Measurements from ENCODE around the gene SLC37A4.
"Not testable (repeated sequence)": the region's sequence is repeated elsewhere in the genome, so short reads cannot be mapped to it uniquely, and the experiment has no call there.

The SLC37A4 gene

DNA sequence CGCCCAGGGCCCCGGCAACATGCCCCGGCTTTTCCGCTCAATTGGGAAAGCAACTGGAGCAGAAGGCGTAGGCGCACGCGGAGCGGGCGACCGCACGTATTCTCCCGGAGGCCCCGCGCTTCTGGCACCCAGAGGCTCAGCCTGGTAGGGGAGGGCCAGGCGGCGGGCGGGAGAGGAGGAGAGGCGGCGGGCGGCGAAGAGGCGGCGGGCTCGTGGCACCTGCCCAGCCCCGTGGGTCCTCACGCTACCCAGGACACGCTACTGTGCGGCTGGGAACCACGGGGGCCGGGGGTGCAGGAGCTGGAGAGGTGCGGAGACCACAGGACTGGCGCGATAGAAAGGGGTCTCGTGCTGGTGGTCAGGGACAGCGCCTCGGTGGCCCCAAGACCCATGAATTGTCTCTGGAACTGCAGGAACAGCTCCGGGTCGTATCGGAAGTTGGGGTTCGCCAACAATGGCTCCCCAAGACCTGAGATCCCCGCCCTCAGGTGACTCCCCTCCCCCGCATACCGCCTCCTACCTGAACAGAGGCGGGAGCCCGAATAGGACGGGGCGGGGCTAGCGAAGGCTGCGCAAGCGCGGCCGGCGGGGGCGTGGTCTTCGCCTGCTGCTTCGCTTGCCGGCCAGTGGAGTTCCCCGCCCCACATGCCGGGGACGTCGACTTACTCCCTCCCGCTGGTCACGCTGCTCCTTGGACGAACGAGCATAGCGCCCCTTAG, at the start of gene SLC37A4:
Gene SLC37A4 (minus strand): TSS at position 549 of the 719 bp plus-strand sequence.
- ATAC-seq = peak; percentile 85
- peak within 1 kb of the TSS; percentile 77 to 91 for H3K4me3 Mint-ChIP-seq
- DNase-seq = peak; percentile 99
- H3K4me1 Mint-ChIP-seq = peaks cover 46% of the 10 kb centered on the region
- H3K27me3 Mint-ChIP-seq = no peaks in the 10 kb centered on the region
- H3K27ac Mint-ChIP-seq = peak within 1 kb of the TSS; percentile 42 to 66
- H3K9me3 Mint-ChIP-seq = no peaks in the 10 kb centered on the region

DNA sequence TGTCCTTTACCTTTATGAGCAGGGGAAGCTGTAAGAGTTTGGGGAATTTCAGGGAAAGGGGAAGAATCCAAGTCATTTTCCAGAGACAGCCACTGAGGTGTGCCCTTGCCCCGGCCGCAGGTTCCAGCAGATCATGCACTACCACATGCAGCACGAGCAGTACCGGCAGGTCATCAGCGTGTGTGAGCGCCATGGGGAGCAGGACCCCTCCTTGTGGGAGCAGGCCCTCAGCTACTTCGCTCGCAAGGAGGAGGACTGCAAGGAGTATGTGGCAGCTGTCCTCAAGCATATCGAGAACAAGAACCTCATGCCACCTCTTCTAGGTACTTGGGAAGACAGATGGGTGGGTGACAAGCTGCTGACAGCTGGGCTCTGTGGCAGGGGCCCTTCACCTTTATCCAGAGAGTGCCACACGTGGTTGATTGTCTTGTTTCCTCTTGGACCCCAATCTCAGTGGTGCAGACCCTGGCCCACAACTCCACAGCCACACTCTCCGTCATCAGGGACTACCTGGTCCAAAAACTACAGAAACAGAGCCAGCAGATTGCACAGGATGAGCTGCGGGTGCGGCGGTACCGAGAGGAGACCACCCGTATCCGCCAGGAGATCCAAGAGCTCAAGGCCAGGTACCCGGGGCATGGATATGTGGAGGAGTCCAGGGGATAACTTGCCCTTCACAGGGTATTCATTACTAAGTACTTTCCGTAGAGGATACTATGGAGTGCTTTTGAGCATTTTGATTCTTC, 48.2 kb upstream of the SLC37A4 start:
- H3K4me3 Mint-ChIP-seq = no peak overlapping the region
- no peak for ATAC-seq
- H3K27me3 Mint-ChIP-seq = no peaks in the 10 kb centered on the region
- H3K9me3 Mint-ChIP-seq = no peaks in the 10 kb centered on the region
- no peak for DNase-seq
- no peaks in the 10 kb centered on the region for H3K4me1 Mint-ChIP-seq
- H3K27ac Mint-ChIP-seq = peak overlapping the region in 1 of 2 donors; percentile 38

GRCh38 chr11:119077839-119078238, 47.2 kb upstream of the SLC37A4 start:
- no peak for DNase-seq
- Mint-ChIP-seq H3K9me3 (no peaks in the 10 kb centered on the region), H3K27ac (no peak overlapping the region), H3K27me3 (no peaks in the 10 kb centered on the region), H3K4me3 (no peak overlapping the region), H3K4me1 (no peaks in the 10 kb centered on the region)
- ATAC-seq = no peak

DNA sequence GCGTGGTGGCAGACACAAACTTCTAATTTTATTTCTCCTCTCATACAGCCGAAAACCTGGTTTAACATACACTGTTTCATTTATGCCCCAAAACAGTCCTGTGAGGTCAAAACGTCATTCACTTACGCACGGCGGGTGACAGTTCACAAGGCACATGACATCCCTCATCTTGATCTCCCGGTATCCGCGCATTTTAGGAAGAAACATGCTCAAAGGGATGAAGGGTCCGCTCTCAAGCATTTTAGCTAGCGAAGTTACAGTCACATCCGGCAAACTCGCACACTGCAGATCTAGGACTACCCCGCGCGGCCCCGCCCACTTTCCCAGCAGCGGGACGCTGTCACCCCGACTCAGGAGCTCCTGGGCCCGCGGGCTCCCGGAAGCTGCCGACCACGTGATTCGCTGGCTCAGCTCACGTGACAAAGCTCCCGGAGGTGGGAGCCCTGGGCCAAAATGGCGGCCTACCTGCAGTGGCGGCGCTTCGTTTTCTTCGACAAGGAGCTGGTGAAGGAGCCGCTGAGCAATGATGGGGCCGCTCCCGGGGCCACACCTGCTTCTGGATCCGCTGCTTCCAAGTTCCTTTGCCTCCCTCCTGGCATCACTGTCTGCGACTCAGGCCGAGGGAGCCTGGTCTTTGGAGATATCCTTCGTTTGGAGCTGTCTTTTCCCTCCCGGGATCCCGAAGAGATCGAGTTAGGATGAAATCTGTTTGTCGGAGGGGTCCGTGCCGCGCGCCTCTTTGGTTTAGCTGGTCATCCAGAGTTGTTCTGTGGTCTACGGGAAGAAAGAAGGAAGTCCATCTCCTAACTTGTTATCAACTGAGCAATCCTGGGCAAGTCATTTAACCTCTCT, 36.9 kb upstream of the SLC37A4 start, which contains the start of gene VPS11:
Gene VPS11 (plus strand): TSS at position 448 of the 852 bp plus-strand sequence. CDS start 6 bp downstream, at position 454.
- H3K27me3 Mint-ChIP-seq = no peaks in the 10 kb centered on the region
- no peaks in the 10 kb centered on the region for H3K9me3 Mint-ChIP-seq
- H3K4me1 Mint-ChIP-seq = peaks cover 40% of the 10 kb centered on the region
- peak within 1 kb of the TSS; percentile 91 to 95 for H3K4me3 Mint-ChIP-seq
- peak within 1 kb of the TSS; percentile 95 to 96 for H3K27ac Mint-ChIP-seq
- peak; percentile 99 for ATAC-seq
- DNase-seq = peak; percentile 94 to 98

DNA sequence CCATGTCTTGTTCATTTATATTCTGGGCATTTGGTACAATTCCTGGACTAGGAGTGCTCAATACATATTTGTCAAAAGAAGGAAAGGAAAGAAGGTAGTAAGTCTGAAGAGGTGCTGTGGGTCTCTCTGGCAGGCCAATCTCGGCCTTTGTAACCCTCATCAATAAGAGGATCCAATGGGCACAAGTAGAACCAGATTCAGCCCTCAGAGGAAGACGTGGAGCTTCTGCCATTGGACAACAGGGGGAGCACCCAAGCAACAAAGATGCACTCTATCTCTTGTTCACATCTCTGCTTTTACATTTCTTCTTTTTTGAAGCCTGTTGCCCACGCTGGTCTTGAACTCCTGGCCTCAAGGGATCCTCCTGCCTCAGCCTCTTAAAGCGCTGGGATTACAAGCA, 34.7 kb upstream of the SLC37A4 start:
- Mint-ChIP-seq H3K27me3 (no peaks in the 10 kb centered on the region), H3K9me3 (no peaks in the 10 kb centered on the region), H3K4me1 (peaks cover 39% of the 10 kb centered on the region), H3K4me3 (peak overlapping the region in 1 of 2 donors; percentile 91), H3K27ac (no peak overlapping the region)
- peak; percentile 41 for ATAC-seq
- peak; percentile 40 to 53 for DNase-seq

- DNase-seq = no peak
- Mint-ChIP-seq H3K9me3 (no peaks in the 10 kb centered on the region), H3K27ac (no peak overlapping the region), H3K4me1 (peaks cover 34% of the 10 kb centered on the region), H3K4me3 (no peak overlapping the region), H3K27me3 (no peaks in the 10 kb centered on the region)
- no peak for ATAC-seq
Measured at GRCh38 chr11:119062779-119063178, 32.1 kb upstream of the SLC37A4 start.

- no peak overlapping the region for H3K27ac Mint-ChIP-seq
Measured at GRCh38 chr11:119061256-119061655, 30.6 kb upstream of the SLC37A4 start.

GRCh38 chr11:119059128-119059527, 28.5 kb upstream of the SLC37A4 start:
- not testable (repeated sequence) for H3K27me3 Mint-ChIP-seq, H3K4me3 Mint-ChIP-seq, H3K27ac Mint-ChIP-seq, H3K9me3 Mint-ChIP-seq, DNase-seq, ATAC-seq
- peaks cover 36% of the 10 kb centered on the region for H3K4me1 Mint-ChIP-seq

More at GRCh38 chr11:119061256-119061655, 30.6 kb upstream of the SLC37A4 start:
- Mint-ChIP-seq H3K4me3 (no peak overlapping the region), H3K27me3 (no peaks in the 10 kb centered on the region), H3K9me3 (no peaks in the 10 kb centered on the region), H3K4me1 (peaks cover 30% of the 10 kb centered on the region)
- DNase-seq (no peak), ATAC-seq (no peak)

- Mint-ChIP-seq H3K27ac (peak within 1 kb of the TSS; percentile 99), H3K4me1 (peaks cover 56% of the 10 kb centered on the region), H3K9me3 (no peaks in the 10 kb centered on the region), H3K4me3 (peak within 1 kb of the TSS; percentile 91 to 96), H3K27me3 (no peaks in the 10 kb centered on the region)
- peak; percentile 95 for ATAC-seq
- peak; percentile 98 to 99 for DNase-seq
Measured at GRCh38 chr11:119057000-119057769, 26.5 kb upstream of the SLC37A4 start, which contains the start of gene HYOU1. HYOU1 (minus strand) TSS chr11:119057205; CDS start chr11:119056160, 1,045 bp downstream.

GRCh38 chr11:119056421-119056999, 25.8 kb upstream of the SLC37A4 start:
- ATAC-seq = peak; percentile 27
- Mint-ChIP-seq H3K4me1 (peaks cover 61% of the 10 kb centered on the region), H3K4me3 (peak overlapping the region; percentile 91 to 96), H3K27ac (peak overlapping the region; percentile 99), H3K27me3 (no peaks in the 10 kb centered on the region), H3K9me3 (no peaks in the 10 kb centered on the region)
- DNase-seq = peak; percentile 41 to 58

GRCh38 chr11:119055901-119056300, 25.2 kb upstream of the SLC37A4 start:
- Mint-ChIP-seq H3K27me3 (no peaks in the 10 kb centered on the region), H3K9me3 (no peaks in the 10 kb centered on the region), H3K27ac (peak overlapping the region; percentile 94 to 99), H3K4me3 (peak overlapping the region; percentile 91 to 96), H3K4me1 (peaks cover 65% of the 10 kb centered on the region)
- DNase-seq (peak; percentile 18 to 33), ATAC-seq (no peak)

- Mint-ChIP-seq H3K4me3 (peak overlapping the region in 1 of 2 donors; percentile 14), H3K4me1 (peaks cover 65% of the 10 kb centered on the region), H3K27me3 (no peaks in the 10 kb centered on the region), H3K27ac (no peak overlapping the region), H3K9me3 (no peaks in the 10 kb centered on the region)
- DNase-seq (no peak), ATAC-seq (no peak)
Measured at GRCh38 chr11:119054418-119054817, 23.7 kb upstream of the SLC37A4 start.

GRCh38 chr11:119052163-119052814, 21.6 kb upstream of the SLC37A4 start:
- no peak for ATAC-seq
- Mint-ChIP-seq H3K27me3 (no peaks in the 10 kb centered on the region), H3K9me3 (no peaks in the 10 kb centered on the region), H3K4me1 (peaks cover 52% of the 10 kb centered on the region), H3K4me3 (no peak overlapping the region), H3K27ac (peak overlapping the region; percentile 54 to 57)
- DNase-seq = no peak
